Vagina (tissue), 2 donors: ENCODE results near the gene SPC25. TPM values are rescaled to one million over a fixed set of nuclear protein-coding genes. Genes with fewer than 3 reads are reported as not detected.

Experiments
- DNase-seq, 2 donors: peaks; one replicate each; pipeline ENCODE4 v3.0.0-alpha.2; 2017; ENCODE audit errors: extremely low spot score in 2 of 2
- H3K27ac ChIP-seq: fragments of 200-600 bp; sonication (generic); one replicate; pipeline ENCODE4 v1.5.1; 2019
- H3K27me3 ChIP-seq: fragments of 200-600 bp; sonication (generic); one replicate; pipeline ENCODE4 v1.5.1; 2019
- H3K36me3 ChIP-seq, 2 donors: fragments of 200-600 bp; sonication (generic); one replicate each; pipeline ENCODE4 v1.5.1; 2017 to 2019
- H3K4me1 ChIP-seq: fragments of 200-600 bp; sonication (generic); one replicate; pipeline ENCODE4 v1.5.1; 2019
- H3K4me3 ChIP-seq, 2 donors: fragments of 200-600 bp; sonication (generic); 1 replicate in 1 of 2; 2 replicates in 1 of 2; pipeline ENCODE4 v1.5.1; 2016 to 2019
- H3K9me3 ChIP-seq: fragments of 200-600 bp; sonication (generic); one replicate; pipeline ENCODE4 v1.5.1; 2019
- POLR2A ChIP-seq, 2 donors: fragments of 450-650 bp; IDR thresholded peaks; one replicate each; pipeline ENCODE4 v1.6.1; 2017; ENCODE audit warnings: antibody characterized with exemption in 2 of 2, mild to moderate bottlenecking in 2 of 2, moderate library complexity in 2 of 2
- POLR2AphosphoS5 ChIP-seq, 2 donors: sonication (generic); formaldehyde crosslinking; IDR thresholded peaks; one replicate each; pipeline ENCODE4 v1.9.0; 2017; ENCODE audit warnings: antibody characterized with exemption in 2 of 2, mild to moderate bottlenecking in 2 of 2, low read depth in 1 of 2; ENCODE audit not compliant: insufficient read depth in 1 of 2
- intact Hi-C: fragments of 100-400 bp; cut with DNase I; formaldehyde crosslinking; loops from one replicate; pipeline ENCODE4 v1.15.1; 2023
- total RNA-seq: library from RNA; depleted of rRNA; stranded (reverse); fragments of >200 nt; gene quantifications from one replicate; pipeline ENCODE4 v1.2.3, GENCODE V29; 2016
- TF ChIP-seq, protein P1 (sequence below), 3 experiments: fragments of 450-650 bp in 2 of 3; fragments of 200-600 bp in 1 of 3; sonication (generic) in 1 of 3; IDR thresholded peaks; one replicate each; pipeline ENCODE4 v1.5.1; 2017 to 2019; ENCODE audit warnings: antibody characterized with exemption in 3 of 3, mild to moderate bottlenecking in 2 of 3, moderate library complexity in 2 of 3

The SPC25 gene
- total RNA-seq, 1 donor from 2014 or later = not detected

DNA sequence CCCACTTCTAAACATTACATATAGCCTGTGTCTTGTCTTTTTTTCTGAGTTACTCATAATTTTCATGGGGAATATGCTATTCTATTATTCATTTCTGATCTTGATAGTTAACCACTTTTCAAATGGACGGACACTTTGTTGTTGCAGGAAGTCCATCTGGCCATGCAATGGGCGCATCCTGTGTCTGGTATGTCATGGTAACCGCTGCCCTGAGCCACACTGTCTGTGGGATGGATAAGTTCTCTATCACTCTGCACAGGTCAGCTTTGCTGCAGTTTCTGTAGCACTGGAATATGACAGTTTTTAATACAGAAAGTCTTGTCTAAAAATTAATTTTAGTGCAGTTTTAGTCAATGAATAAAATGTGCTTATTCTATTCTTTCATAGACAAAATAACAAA lies 14.1 kb upstream of the SPC25 start:
- Histone ChIP-seq H3K4me1 (no peaks in the 10 kb centered on the region), H3K27ac (no peak overlapping the region), H3K36me3 (no peaks in the 10 kb centered on the region), H3K4me3 (no peak overlapping the region), H3K9me3 (no peaks in the 10 kb centered on the region), H3K27me3 (no peaks in the 10 kb centered on the region)
- intact Hi-C loops = no loop called here
- DNase-seq = no peak
- TF ChIP-seq POLR2AphosphoS5 (IDR thresholded peaks at IDR 0.05; ENCODE audit: insufficient read depth in 1 of 2, low read depth in 1 of 2) (no peak), POLR2A (IDR thresholded peaks at IDR 0.05) (no peak)
- TF ChIP-seq, protein P1, sequence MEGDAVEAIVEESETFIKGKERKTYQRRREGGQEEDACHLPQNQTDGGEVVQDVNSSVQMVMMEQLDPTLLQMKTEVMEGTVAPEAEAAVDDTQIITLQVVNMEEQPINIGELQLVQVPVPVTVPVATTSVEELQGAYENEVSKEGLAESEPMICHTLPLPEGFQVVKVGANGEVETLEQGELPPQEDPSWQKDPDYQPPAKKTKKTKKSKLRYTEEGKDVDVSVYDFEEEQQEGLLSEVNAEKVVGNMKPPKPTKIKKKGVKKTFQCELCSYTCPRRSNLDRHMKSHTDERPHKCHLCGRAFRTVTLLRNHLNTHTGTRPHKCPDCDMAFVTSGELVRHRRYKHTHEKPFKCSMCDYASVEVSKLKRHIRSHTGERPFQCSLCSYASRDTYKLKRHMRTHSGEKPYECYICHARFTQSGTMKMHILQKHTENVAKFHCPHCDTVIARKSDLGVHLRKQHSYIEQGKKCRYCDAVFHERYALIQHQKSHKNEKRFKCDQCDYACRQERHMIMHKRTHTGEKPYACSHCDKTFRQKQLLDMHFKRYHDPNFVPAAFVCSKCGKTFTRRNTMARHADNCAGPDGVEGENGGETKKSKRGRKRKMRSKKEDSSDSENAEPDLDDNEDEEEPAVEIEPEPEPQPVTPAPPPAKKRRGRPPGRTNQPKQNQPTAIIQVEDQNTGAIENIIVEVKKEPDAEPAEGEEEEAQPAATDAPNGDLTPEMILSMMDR (IDR thresholded peaks at IDR 0.05) = no peak

DNA sequence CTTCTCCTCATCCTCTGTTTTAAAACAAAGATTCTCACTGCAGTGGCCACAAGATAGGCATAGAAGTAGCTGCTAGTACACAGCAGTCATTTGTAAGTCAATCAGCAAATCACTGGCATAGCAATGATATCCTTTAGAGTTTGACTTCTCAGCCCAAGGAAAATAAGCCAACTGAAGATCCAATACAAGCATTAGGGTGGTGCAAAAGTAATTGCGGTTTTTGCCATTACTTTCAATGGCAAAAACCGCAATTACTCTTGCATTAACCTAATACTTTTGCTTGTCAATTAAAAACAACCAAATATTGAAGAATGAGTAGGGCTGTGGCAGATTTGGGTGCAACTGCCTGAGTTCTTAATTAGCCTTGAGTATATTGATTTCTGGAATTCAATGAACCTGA lies 13.7 kb upstream of the SPC25 start:
- intact Hi-C loops = no loop called here
- Histone ChIP-seq H3K27me3 (no peaks in the 10 kb centered on the region), H3K4me1 (no peaks in the 10 kb centered on the region), H3K4me3 (no peak overlapping the region), H3K9me3 (no peaks in the 10 kb centered on the region), H3K27ac (no peak overlapping the region), H3K36me3 (no peaks in the 10 kb centered on the region)
- TF ChIP-seq POLR2A (IDR thresholded peaks at IDR 0.05) (no peak), POLR2AphosphoS5 (IDR thresholded peaks at IDR 0.05; ENCODE audit: insufficient read depth in 1 of 2, low read depth in 1 of 2) (no peak)
- TF ChIP-seq, protein P1 (IDR thresholded peaks at IDR 0.05) = no peak
- DNase-seq = no peak

DNA sequence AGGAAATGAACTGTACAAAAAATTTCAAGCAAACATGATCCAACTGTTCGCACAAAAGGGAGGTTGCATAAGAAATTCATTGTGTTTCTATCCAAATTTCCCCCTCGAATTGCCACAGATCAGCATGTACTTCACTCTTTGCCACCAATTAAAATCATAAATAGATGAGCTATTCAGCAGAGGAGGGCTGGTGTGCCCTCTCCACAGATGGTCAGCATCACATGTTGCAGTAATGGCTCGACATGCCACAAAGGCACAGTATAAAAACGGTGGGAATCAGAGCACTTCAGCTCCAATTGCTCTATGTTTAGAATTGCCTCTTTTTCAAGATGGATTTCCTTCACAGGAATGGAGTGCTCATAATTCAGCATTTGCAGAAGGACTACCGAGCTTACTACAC lies 10.8 kb upstream of the SPC25 start, which contains the start of gene G6PC2:
TSS of gene G6PC2 (plus strand) at position 289 of the 400 bp plus-strand sequence. CDS start at position 330, 41 bp downstream.
- Histone ChIP-seq H3K4me3 (no peak within 1 kb of the TSS), H3K9me3 (no peaks in the 10 kb centered on the region), H3K4me1 (no peaks in the 10 kb centered on the region), H3K27ac (no peak within 1 kb of the TSS), H3K36me3 (no peaks in the 10 kb centered on the region), H3K27me3 (no peaks in the 10 kb centered on the region)
- intact Hi-C loops = no loop called here
- TF ChIP-seq POLR2A (IDR thresholded peaks at IDR 0.05) (no peak), POLR2AphosphoS5 (IDR thresholded peaks at IDR 0.05; ENCODE audit: insufficient read depth in 1 of 2, low read depth in 1 of 2) (no peak)
- TF ChIP-seq, protein P1 (IDR thresholded peaks at IDR 0.05) = no peak
- no peak for DNase-seq

DNA sequence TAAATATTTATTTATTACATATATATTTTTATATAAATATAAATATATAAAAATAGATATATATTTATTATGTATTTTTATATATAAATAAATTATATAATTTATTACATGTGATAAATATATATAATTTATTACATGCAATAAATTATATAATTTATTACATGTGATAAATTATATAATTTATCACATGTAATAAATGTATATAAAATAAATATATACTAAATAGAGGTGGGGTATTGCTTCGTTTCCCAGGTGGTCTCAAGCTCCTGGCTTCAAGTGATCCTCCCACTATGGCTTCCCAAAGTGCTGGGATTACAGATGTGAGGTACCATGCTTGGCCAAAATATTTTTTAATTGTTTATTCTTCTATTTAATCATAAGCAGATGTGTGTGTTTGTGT lies 7.2 kb upstream of the SPC25 start:
- DNase-seq = no peak
- no peak overlapping the region for H3K4me3 ChIP-seq
- H3K36me3 ChIP-seq = no peaks in the 10 kb centered on the region
- H3K4me1 ChIP-seq = no peaks in the 10 kb centered on the region
- TF ChIP-seq POLR2A (IDR thresholded peaks at IDR 0.05) = no peak
- TF ChIP-seq, protein P1 (IDR thresholded peaks at IDR 0.05) = no peak
- no peak for TF ChIP-seq POLR2AphosphoS5 (IDR thresholded peaks at IDR 0.05; ENCODE audit: insufficient read depth in 1 of 2, low read depth in 1 of 2)
- H3K9me3 ChIP-seq = no peaks in the 10 kb centered on the region
- H3K27ac ChIP-seq = no peak overlapping the region
- H3K27me3 ChIP-seq = no peaks in the 10 kb centered on the region
- intact Hi-C loops = no loop called here

DNA sequence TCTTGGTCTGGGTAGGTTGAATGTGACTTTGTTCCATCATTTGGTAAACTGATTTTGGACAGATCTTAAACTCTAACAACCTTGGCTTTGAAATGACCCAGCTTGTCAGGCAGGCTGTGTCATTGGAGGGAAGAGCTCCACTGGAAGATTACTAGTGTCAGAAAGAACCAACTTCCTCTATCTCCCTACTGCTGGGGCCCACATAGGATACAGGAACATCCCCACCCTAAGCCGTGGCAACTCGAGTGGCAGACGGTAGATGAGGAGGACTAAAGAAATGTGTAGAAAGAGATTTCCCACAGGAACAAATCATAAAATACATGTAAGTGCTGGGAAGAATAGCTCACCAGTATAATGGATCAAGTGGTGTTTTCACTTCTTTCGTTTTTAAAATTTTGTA lies 6.6 kb upstream of the SPC25 start:
- Histone ChIP-seq H3K4me3 (no peak overlapping the region), H3K4me1 (no peaks in the 10 kb centered on the region), H3K36me3 (no peaks in the 10 kb centered on the region), H3K27ac (no peak overlapping the region), H3K27me3 (no peaks in the 10 kb centered on the region), H3K9me3 (no peaks in the 10 kb centered on the region)
- DNase-seq = no peak
- TF ChIP-seq POLR2AphosphoS5 (IDR thresholded peaks at IDR 0.05; ENCODE audit: insufficient read depth in 1 of 2, low read depth in 1 of 2) (no peak), POLR2A (IDR thresholded peaks at IDR 0.05) (no peak)
- TF ChIP-seq, protein P1 (IDR thresholded peaks at IDR 0.05) = no peak
- intact Hi-C loops = no loop called here
